GM23338 (cell line): ENCODE measurements around the gene RNLS.

ENCODE experiments used
- EZH2 ChIP-seq: fragments of 200-600 bp; sonication (generic); IDR thresholded peaks from one replicate; pipeline ENCODE4 v1.8.0; 2017; ENCODE audit warnings: antibody characterized with exemption, mild to moderate bottlenecking, low read depth; ENCODE audit not compliant: unreplicated experiment
- EZH2phosphoT487 ChIP-seq: fragments of 200-600 bp; sonication (generic); IDR thresholded peaks from one replicate; pipeline ENCODE4 v1.8.1; 2018; ENCODE audit warnings: antibody characterized with exemption; ENCODE audit not compliant: unreplicated experiment
- JUNB ChIP-seq: IDR thresholded peaks from one replicate; pipeline ENCODE4 v1.6.1; 2016; ENCODE audit warnings: antibody characterized with exemption; ENCODE audit not compliant: unreplicated experiment
- STAT1 ChIP-seq: IDR thresholded peaks from one replicate; pipeline ENCODE4 v1.6.1; 2016; ENCODE audit warnings: antibody characterized with exemption; ENCODE audit not compliant: unreplicated experiment
- ZNF331 ChIP-seq: fragments of 250-450 bp; sonication (Bioruptor Pico); IDR thresholded peaks from 2 replicates; pipeline ENCODE4 v1.5.0; 2020; ENCODE audit warnings: low read depth, mild to moderate bottlenecking, moderate library complexity
- TF ChIP-seq, protein P1 (sequence below), 2 experiments: fragments of 200-600 bp in 1 of 2; sonication (generic) in 1 of 2; conservative IDR thresholded peaks; 2 replicates each; pipeline versions ENCODE4 v1.5.1 to v1.6.1; 2016 to 2017; ENCODE audit warnings: antibody characterized with exemption in 2 of 2, low read depth in 2 of 2, mild to moderate bottlenecking in 2 of 2, moderate library complexity in 1 of 2
- TF ChIP-seq, protein P2 (sequence below): IDR thresholded peaks from one replicate; pipeline ENCODE4 v1.6.1; 2018; ENCODE audit warnings: antibody characterized with exemption; ENCODE audit not compliant: unreplicated experiment

DNA sequence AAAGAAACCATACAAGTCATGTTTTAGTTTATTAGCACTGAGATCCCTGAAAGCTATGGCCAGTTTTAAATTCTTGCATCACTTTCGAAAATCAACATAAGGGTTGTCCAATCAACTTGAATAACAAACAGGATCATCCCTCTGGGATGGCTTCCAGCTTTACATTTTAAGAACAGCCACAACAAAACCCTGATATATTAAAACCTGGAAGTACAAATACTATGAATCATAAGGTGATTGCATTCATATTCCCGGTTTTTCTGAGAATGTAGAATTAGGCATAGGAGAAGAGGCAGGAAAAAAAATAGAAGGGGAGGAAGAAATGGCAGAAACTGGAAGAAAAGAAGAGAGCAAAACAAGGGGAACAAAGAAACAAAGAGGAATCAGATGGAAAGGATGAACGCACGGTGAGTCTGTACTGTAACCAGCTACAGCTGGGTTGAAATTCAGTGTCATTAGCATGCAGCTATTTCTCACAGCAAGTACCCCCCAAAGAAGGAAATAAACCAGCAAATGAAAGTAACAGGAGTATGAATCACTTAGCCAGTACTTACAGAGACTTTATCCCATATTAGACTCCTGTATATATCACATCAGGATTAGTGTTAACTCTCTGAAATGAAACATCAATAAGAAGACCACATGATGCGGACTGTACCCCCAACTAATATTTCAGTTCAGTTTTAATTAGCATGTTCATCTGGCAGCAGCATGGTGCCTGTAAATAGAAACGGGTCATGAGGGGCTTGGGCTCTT is 301.3 kb downstream of the RNLS start:
- TF ChIP-seq STAT1 (no peak), JUNB (no peak), EZH2phosphoT487 (no peak), ZNF331 (CRISPR knock-in tag) (no peak), EZH2 (no peak)
- TF ChIP-seq, protein P1, sequence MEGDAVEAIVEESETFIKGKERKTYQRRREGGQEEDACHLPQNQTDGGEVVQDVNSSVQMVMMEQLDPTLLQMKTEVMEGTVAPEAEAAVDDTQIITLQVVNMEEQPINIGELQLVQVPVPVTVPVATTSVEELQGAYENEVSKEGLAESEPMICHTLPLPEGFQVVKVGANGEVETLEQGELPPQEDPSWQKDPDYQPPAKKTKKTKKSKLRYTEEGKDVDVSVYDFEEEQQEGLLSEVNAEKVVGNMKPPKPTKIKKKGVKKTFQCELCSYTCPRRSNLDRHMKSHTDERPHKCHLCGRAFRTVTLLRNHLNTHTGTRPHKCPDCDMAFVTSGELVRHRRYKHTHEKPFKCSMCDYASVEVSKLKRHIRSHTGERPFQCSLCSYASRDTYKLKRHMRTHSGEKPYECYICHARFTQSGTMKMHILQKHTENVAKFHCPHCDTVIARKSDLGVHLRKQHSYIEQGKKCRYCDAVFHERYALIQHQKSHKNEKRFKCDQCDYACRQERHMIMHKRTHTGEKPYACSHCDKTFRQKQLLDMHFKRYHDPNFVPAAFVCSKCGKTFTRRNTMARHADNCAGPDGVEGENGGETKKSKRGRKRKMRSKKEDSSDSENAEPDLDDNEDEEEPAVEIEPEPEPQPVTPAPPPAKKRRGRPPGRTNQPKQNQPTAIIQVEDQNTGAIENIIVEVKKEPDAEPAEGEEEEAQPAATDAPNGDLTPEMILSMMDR (conservative IDR thresholded peaks at IDR 0.05; ENCODE audit: low read depth in 2 of 2) = no peak
- TF ChIP-seq, protein P2, sequence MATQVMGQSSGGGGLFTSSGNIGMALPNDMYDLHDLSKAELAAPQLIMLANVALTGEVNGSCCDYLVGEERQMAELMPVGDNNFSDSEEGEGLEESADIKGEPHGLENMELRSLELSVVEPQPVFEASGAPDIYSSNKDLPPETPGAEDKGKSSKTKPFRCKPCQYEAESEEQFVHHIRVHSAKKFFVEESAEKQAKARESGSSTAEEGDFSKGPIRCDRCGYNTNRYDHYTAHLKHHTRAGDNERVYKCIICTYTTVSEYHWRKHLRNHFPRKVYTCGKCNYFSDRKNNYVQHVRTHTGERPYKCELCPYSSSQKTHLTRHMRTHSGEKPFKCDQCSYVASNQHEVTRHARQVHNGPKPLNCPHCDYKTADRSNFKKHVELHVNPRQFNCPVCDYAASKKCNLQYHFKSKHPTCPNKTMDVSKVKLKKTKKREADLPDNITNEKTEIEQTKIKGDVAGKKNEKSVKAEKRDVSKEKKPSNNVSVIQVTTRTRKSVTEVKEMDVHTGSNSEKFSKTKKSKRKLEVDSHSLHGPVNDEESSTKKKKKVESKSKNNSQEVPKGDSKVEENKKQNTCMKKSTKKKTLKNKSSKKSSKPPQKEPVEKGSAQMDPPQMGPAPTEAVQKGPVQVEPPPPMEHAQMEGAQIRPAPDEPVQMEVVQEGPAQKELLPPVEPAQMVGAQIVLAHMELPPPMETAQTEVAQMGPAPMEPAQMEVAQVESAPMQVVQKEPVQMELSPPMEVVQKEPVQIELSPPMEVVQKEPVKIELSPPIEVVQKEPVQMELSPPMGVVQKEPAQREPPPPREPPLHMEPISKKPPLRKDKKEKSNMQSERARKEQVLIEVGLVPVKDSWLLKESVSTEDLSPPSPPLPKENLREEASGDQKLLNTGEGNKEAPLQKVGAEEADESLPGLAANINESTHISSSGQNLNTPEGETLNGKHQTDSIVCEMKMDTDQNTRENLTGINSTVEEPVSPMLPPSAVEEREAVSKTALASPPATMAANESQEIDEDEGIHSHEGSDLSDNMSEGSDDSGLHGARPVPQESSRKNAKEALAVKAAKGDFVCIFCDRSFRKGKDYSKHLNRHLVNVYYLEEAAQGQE = no peak
